Coronary artery (tissue), 2 donors: ENCODE data around the gene PLXNA4.

Source experiments
- DNase-seq: peaks from one replicate; pipeline ENCODE4 v3.0.0-alpha.2; 2017; ENCODE audit warnings: low spot score
- H3K27ac ChIP-seq, 2 donors: fragments of 200-600 bp; sonication (generic); one replicate each; pipeline ENCODE4 v1.5.1; 2016 to 2019
- H3K4me3 ChIP-seq: fragments of 200-600 bp; sonication (generic); 2 replicates; pipeline ENCODE4 v1.5.1; 2016; ENCODE audit warnings: mild to moderate bottlenecking, moderate library complexity
- TF ChIP-seq, protein P1 (sequence below): fragments of 200-600 bp; sonication (generic); IDR thresholded peaks from one replicate; pipeline ENCODE4 v1.5.1; 2019; ENCODE audit warnings: antibody characterized with exemption

PLXNA4 gene

DNA sequence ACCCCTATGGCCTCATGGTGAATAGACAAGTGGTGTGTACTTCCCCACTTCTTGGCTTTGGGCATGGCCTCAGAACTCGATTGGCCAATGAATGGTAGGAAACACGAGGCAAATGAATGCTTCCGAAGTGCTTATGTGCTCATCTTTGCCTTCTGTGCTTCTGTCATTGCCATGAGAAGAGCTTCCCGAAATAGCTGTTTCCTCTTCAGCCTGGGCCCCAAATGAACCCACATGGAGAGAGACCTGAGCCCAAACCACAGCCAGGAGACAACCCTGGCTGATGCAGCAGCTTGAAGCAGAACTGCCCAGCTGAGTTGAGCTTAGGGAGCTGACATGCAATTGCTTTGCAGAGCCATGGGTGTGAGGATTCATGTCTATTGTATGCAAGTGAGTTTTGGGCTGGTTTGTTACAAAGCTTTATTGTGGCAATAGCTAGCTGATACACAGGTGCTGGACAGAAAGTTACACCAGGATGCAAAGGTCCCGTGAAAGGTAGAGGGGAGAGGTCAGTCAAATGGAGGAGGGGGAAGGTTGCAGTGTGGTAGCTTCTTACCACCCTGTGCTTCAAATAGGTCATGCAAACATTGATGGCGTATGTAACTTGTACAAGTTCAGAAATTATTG lies 328.2 kb downstream of the PLXNA4 start:
- peak; percentile 11 for DNase-seq
- TF ChIP-seq, protein P1, sequence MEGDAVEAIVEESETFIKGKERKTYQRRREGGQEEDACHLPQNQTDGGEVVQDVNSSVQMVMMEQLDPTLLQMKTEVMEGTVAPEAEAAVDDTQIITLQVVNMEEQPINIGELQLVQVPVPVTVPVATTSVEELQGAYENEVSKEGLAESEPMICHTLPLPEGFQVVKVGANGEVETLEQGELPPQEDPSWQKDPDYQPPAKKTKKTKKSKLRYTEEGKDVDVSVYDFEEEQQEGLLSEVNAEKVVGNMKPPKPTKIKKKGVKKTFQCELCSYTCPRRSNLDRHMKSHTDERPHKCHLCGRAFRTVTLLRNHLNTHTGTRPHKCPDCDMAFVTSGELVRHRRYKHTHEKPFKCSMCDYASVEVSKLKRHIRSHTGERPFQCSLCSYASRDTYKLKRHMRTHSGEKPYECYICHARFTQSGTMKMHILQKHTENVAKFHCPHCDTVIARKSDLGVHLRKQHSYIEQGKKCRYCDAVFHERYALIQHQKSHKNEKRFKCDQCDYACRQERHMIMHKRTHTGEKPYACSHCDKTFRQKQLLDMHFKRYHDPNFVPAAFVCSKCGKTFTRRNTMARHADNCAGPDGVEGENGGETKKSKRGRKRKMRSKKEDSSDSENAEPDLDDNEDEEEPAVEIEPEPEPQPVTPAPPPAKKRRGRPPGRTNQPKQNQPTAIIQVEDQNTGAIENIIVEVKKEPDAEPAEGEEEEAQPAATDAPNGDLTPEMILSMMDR, result no peak
- H3K27ac ChIP-seq, result no peak overlapping the region
- H3K4me3 ChIP-seq, result no peak overlapping the region

DNA sequence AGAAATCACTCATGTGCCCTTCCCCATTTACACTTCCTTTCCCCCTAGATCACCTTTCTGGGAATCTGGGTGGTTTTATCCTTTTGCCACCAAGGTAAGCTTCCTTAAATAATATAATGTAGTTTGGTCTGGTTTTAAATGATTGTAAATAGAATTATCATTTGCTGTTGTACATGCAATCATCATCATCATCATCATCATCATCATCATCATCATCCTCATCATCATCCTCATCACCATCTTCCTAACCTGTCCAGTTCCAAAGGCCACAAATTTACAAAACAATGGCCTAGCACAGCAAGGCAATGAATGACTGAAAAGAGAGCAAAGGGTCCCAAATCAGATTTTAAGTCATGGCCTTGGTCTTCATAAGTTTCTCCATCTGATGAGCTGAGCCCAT lies 329.7 kb downstream of the PLXNA4 start:
- DNase-seq, result no peak
- TF ChIP-seq, protein P1, result no peak
- no peak overlapping the region for H3K27ac ChIP-seq
- H3K4me3 ChIP-seq, result no peak overlapping the region

DNA sequence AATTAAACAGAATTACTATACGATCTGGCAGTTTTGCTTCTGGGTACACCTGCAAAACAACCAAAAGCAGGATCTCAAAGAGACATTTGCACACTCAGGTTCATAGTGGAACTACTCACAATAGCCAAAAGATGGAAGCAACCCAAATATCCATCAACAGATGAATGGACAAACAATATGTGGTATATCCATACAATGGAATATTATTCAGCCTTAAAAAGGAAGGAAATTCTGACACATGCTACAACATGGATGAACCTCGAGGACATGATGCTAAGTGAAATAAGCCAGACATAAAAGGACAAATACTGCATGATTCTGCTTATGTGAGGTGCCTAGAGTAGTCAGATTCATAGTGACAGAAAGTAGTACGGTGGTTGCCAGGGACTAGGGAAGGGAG lies 330.7 kb downstream of the PLXNA4 start:
- TF ChIP-seq, protein P1, result no peak
- no peak for DNase-seq
- H3K27ac ChIP-seq, result no peak overlapping the region
- no peak overlapping the region for H3K4me3 ChIP-seq

DNA sequence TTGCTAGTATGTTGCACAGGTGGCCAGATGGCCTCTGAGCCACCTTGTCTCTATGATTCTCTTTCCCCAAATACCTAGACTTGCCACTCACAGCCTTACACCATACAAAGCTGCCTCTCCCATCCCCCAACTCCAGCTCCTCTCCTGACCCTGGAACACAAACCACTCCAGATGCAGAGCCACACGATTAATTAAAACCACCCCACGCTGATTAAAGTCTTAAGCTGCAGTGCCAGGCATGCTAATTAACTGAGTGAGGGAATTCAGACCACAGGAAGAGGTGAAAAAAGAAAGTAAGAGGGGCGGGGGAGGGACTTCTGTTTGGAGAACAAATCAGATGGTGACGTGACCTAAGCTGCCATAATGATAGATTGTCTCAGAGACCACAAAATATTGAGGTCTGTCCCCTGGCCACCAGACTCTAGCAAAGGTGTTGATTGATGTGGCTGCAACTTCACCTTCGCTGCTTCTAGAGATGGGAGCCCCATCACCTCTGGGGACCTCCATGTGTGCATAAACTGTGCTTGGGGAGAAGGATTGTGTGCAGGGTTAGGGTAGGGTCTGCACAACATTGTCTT lies 331.3 kb downstream of the PLXNA4 start:
- Histone ChIP-seq H3K4me3 (no peak overlapping the region), H3K27ac (no peak overlapping the region)
- TF ChIP-seq, protein P1, result no peak
- no peak for DNase-seq

DNA sequence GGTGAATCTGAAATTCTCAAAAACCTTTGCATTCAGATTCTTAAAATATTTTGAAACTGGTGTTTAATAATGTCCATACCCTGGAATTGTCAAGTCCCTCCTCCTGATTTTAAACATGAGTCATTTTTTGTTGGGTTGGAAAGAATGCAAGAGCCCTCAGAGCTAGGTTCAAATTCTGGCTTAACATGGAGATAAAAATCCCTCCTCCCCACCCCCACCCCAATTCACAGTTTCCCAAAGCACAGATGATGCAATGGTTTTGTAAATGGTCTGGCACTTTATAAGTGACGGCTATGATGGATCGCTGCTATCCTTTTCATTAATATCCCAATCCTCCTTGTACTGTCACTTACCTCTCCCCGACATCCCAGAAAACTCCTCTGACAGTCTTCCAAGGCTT lies 332.8 kb downstream of the PLXNA4 start:
- TF ChIP-seq, protein P1, result no peak
- Histone ChIP-seq H3K4me3 (no peak overlapping the region), H3K27ac (no peak overlapping the region)
- no peak for DNase-seq

DNA sequence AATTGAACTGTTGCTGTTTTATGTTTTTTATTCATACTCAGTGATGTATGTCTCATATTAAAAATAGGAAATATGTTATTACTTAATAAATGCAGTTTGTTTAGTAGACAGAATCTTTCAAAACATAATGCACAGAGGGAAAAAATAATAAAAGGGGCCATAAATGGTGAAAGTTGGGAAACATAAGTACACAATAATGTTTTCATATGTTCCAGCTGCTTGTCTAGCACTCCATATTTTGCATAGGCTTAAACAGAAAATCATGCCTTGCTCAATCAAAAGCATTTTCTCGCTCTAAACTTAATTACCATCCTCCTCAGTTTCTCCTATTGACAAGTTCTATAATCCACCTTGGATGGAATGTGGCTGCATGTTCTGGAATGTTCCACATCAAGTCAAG lies 333.2 kb downstream of the PLXNA4 start:
- TF ChIP-seq, protein P1, result no peak
- no peak for DNase-seq
- Histone ChIP-seq H3K27ac (no peak overlapping the region), H3K4me3 (no peak overlapping the region)

DNA sequence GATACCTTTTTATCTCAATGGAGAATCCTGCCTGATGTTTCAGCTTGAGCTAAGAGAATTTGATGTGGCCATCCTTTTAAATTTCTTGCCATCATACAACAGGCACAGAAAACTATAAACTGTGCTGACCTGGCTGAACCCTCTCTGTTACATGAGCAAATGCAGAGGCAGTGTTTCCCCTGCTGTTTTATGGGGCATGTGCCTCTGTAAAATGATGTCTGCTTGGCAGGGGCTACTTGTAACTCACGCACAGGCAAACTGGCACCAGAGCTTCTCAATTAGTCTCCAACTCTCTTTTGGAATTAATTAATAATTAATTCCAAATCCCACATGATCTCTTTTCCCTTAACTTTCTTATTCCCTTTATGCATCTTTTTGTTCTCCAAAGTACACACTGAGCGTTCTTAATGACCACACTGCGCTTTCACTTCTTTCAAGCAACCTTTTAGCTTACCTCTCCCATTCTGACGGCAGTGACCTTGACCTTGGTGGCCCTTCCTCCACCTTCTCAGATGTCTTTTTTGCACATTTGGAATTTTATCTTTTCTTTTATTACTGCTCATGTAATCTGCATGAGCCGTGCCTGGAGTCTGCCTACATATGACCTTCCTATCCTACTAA lies 334.0 kb downstream of the PLXNA4 start:
- DNase-seq, result no peak
- H3K27ac ChIP-seq, result no peak overlapping the region
- no peak overlapping the region for H3K4me3 ChIP-seq
- TF ChIP-seq, protein P1, result no peak
